ENCODE data around the gene CRHBP.

DNA sequence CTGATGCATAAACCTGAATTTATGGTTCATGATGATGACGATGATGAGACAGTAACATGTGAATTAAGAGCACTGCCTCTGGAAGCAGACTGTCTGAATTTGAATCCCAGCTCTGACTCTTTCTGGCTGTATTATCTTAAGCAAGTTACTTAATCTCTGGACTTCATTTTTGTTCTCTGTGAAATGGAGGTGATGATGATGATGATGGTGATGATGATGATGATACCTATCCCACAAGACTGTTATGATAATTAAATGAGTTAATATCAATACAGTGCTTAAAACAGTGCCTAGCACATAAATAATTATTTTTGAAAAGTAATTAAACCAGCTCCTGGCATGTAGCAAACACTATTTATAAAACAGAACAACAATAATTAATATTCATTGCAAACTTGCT lies 64.1 kb downstream of the CRHBP start:
- TF ChIP-seq ATF3 (IDR thresholded peaks at IDR 0.05) (no peak), ATF3 (CRISPR knock-in tag; conservative IDR thresholded peaks at IDR 0.05) (no peak), GTF2F1 (IDR thresholded peaks at IDR 0.05; ENCODE audit: low read depth, low read length) (no peak), POLR2AphosphoS5 (IDR thresholded peaks at IDR 0.05; ENCODE audit: control insufficient read depth, insufficient read depth, low read depth, low read length) (no peak), SP1 (CRISPR knock-in tag; IDR thresholded peaks at IDR 0.05) (no peak), KDM1A (IDR thresholded peaks at IDR 0.05) (no peak), ZNF41 (CRISPR knock-in tag; conservative IDR thresholded peaks at IDR 0.05) (no peak), PREB (CRISPR knock-in tag; IDR thresholded peaks at IDR 0.05) (no peak), POLR2A (conservative IDR thresholded peaks at IDR 0.05) (no peak)
- TF ChIP-seq, protein P1, sequence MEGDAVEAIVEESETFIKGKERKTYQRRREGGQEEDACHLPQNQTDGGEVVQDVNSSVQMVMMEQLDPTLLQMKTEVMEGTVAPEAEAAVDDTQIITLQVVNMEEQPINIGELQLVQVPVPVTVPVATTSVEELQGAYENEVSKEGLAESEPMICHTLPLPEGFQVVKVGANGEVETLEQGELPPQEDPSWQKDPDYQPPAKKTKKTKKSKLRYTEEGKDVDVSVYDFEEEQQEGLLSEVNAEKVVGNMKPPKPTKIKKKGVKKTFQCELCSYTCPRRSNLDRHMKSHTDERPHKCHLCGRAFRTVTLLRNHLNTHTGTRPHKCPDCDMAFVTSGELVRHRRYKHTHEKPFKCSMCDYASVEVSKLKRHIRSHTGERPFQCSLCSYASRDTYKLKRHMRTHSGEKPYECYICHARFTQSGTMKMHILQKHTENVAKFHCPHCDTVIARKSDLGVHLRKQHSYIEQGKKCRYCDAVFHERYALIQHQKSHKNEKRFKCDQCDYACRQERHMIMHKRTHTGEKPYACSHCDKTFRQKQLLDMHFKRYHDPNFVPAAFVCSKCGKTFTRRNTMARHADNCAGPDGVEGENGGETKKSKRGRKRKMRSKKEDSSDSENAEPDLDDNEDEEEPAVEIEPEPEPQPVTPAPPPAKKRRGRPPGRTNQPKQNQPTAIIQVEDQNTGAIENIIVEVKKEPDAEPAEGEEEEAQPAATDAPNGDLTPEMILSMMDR (IDR thresholded peaks at IDR 0.05 in 2 of 3, conservative IDR thresholded peaks at IDR 0.05 in 1 of 3; ENCODE audit: insufficient read depth in 2 of 3, low read depth in 1 of 3, low read length in 3 of 3): no peak
- TF ChIP-seq, protein P2, sequence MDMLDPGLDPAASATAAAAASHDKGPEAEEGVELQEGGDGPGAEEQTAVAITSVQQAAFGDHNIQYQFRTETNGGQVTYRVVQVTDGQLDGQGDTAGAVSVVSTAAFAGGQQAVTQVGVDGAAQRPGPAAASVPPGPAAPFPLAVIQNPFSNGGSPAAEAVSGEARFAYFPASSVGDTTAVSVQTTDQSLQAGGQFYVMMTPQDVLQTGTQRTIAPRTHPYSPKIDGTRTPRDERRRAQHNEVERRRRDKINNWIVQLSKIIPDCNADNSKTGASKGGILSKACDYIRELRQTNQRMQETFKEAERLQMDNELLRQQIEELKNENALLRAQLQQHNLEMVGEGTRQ (CRISPR knock-in tag; IDR thresholded peaks at IDR 0.05): no peak

All from K562 (cell line).